ENCODE data around the gene NPTN.

DNA sequence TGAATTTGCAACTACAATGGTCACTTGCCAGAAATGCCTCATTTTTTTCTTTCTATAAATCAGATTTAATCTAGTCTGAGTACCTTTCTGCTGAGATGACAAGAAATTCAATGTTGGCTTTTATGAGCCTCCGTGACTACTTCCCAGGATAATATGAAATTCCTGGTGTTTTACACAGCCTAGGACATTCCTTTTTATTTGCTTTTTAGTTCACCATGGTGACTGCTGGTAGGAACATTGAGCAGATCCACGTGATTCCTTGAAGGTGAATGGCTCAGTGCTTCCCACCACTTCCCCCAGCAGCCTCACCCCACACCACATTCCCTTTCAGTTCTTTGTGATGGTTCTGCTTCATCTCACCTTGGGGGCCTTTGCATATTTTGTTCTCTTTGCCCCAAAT lies 4.3 kb upstream of the NPTN start:
- TF ChIP-seq, protein P1, sequence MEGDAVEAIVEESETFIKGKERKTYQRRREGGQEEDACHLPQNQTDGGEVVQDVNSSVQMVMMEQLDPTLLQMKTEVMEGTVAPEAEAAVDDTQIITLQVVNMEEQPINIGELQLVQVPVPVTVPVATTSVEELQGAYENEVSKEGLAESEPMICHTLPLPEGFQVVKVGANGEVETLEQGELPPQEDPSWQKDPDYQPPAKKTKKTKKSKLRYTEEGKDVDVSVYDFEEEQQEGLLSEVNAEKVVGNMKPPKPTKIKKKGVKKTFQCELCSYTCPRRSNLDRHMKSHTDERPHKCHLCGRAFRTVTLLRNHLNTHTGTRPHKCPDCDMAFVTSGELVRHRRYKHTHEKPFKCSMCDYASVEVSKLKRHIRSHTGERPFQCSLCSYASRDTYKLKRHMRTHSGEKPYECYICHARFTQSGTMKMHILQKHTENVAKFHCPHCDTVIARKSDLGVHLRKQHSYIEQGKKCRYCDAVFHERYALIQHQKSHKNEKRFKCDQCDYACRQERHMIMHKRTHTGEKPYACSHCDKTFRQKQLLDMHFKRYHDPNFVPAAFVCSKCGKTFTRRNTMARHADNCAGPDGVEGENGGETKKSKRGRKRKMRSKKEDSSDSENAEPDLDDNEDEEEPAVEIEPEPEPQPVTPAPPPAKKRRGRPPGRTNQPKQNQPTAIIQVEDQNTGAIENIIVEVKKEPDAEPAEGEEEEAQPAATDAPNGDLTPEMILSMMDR (IDR thresholded peaks at IDR 0.05; ENCODE audit: low read length): no peak
- no peak for TF ChIP-seq EZH2 (optimal IDR thresholded peaks at IDR 0.05; ENCODE audit: low read depth, low read length)
- no peak for TF ChIP-seq EZH2phosphoT487 (IDR thresholded peaks at IDR 0.05; ENCODE audit: low read length)
